ENCODE measurements around the gene STX12. TPM values are rescaled to one million over a fixed set of nuclear protein-coding genes. Genes with fewer than 3 reads are reported as not detected.
"Not testable (repeated sequence)": the region's sequence is repeated elsewhere in the genome, so short reads cannot be mapped to it uniquely, and the experiment has no call there.

Gene STX12
- total and polyA plus RNA-seq, 2 experiments from 2014 or later = 18.5 to 36.5 TPM

DNA sequence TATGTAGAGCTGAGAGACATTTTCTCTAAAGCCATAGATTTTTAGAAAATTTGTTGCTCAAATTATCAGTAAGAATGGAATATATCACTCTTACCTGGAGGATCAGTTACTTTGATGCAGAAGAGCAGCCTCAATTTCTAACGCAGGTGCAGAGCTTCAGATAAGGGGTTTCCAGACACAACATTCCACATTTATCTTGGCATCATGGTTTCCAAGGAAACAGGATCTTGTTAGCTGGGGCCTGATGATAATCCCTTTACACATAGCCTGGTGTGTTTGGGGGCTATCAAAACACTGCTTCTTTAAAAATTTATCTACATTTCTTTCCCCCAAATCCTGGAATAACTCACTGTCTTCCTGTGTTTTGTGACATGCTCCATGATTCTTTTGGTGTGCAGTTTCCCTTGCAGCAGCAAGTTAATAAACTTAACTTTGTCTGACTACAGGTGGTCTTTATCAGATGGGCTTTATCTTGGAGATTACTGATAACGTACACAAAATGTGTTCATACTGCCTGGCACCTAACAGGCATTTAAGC is 2.7 kb upstream of the STX12 start:
- Histone ChIP-seq H3K9me3 (ENCODE audit: low read depth) (no peaks in the 10 kb centered on the region), H3K27me3 (no peaks in the 10 kb centered on the region), H3K4me3 (no peak overlapping the region), H3K36me3 (no peaks in the 10 kb centered on the region), H3K4me1 (ENCODE audit: low read depth) (no peaks in the 10 kb centered on the region), H3K27ac (no peak overlapping the region)
- no peak for DNase-seq (ENCODE audit: low read depth in 1 of 2, low spot score in 1 of 2)
- TF ChIP-seq, protein P1, sequence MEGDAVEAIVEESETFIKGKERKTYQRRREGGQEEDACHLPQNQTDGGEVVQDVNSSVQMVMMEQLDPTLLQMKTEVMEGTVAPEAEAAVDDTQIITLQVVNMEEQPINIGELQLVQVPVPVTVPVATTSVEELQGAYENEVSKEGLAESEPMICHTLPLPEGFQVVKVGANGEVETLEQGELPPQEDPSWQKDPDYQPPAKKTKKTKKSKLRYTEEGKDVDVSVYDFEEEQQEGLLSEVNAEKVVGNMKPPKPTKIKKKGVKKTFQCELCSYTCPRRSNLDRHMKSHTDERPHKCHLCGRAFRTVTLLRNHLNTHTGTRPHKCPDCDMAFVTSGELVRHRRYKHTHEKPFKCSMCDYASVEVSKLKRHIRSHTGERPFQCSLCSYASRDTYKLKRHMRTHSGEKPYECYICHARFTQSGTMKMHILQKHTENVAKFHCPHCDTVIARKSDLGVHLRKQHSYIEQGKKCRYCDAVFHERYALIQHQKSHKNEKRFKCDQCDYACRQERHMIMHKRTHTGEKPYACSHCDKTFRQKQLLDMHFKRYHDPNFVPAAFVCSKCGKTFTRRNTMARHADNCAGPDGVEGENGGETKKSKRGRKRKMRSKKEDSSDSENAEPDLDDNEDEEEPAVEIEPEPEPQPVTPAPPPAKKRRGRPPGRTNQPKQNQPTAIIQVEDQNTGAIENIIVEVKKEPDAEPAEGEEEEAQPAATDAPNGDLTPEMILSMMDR (IDR thresholded peaks at IDR 0.05; ENCODE audit: low read depth, low read length) = no peak

DNA sequence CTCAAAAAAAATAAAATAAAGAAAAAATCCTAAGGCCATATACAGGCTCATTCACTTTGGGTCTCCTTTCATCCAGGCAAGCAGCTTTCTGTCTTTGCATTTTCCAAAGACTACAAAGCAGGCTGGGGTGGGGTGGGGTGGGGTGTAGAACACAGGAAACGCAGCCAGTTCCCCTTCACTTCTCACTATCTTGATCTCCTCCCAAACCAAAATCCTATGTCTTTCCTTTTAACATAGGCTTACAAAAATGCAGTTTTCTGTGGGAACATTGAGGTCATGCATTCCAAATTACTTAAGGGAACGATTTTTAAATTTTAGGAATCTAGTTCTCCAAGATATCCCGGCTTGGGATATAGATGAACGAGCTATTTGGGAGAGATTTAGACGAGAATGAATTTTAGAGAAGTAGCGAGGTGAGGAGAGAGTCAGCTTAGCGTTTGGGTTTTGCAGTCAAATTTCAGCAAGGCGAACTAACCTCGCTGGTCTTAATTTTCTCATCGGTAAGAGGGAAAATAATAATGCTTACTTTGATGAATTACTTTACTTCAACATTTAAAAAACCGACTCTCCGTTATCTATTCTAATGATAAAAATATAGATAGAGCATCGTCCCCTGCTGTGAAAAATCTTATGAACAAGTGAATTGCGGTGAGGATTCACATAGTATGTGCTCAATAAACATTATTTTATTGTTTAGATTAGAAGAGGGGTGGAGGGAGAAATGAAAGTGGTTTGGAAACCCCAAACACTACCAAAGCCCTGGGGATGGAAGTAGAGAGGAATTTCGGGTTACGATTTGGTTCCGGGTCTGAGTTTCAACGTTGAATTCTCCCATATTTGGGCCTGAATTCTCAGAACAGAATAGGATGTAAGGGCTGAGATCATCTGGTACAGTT is 735 bp upstream of the STX12 start:
- Histone ChIP-seq H3K9me3 (ENCODE audit: low read depth) (no peaks in the 10 kb centered on the region), H3K27ac (peak overlapping the region; percentile 12), H3K27me3 (no peaks in the 10 kb centered on the region), H3K4me3 (peak overlapping the region; percentile 88), H3K4me1 (ENCODE audit: low read depth) (no peaks in the 10 kb centered on the region), H3K36me3 (no peaks in the 10 kb centered on the region)
- TF ChIP-seq, protein P1 (IDR thresholded peaks at IDR 0.05; ENCODE audit: low read depth, low read length) = no peak
- DNase-seq (ENCODE audit: low read depth in 1 of 2, low spot score in 1 of 2) = peak in 1 of 2 donors; percentile 64

DNA sequence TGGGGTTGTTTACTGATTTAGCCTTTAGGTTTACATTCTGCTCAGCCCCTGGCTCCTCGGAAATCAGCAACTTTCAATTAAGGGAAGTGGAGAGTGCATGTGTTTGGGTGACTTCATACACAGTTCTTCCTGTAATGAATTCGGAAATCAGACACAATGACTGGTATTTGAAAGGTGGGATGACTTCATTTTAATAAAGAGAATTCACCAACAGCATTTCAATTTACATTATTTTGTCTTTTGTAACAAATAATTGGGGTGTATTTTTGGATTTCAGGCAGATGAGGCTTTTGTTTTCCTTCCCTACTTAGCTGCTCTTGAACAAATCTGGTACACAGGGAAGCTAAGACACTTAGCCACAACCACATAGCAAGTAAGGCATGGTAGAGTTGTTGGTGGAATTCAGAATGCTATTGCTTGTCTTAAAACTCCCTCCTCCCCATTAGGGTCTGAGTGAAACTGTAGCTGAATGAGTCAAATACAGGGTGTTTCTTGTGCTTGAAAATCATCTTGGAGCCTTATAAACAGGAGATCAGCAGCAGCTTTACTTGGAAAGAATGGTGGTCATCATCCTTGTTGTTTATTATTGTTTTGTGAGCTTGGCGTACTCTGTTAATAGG is 917 bp downstream of the STX12 start:
- no peaks in the 10 kb centered on the region for H3K9me3 ChIP-seq (ENCODE audit: low read depth)
- no peaks in the 10 kb centered on the region for H3K36me3 ChIP-seq
- TF ChIP-seq, protein P1 (IDR thresholded peaks at IDR 0.05; ENCODE audit: low read depth, low read length) = no peak
- H3K4me3 ChIP-seq = peak overlapping the region; percentile 88
- H3K27ac ChIP-seq = peak overlapping the region; percentile 82
- H3K27me3 ChIP-seq = no peaks in the 10 kb centered on the region
- no peaks in the 10 kb centered on the region for H3K4me1 ChIP-seq (ENCODE audit: low read depth)
- peak in 1 of 2 donors; percentile 26 for DNase-seq (ENCODE audit: low read depth in 1 of 2, low spot score in 1 of 2)

DNA sequence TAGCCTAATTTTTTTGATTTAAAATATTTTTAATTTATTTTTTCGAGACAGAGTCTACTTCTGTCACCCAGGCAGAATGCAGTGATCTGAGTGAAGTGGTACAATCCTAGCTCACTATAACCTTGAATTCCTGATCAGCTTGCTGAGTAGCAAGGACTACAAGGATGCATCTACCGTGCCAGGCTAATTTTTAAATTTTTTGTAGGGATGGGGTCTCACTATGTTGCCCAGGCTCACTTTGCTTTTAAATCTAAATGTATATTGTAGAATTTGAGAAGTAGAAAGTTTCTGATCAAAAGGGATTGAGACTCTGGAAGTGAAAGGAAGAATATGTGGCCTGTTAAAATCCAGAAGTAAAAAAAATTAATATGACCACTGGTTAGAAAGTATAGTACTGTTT is 1.6 kb downstream of the STX12 start:
- Histone ChIP-seq H3K27ac (no peak overlapping the region), H3K36me3 (no peaks in the 10 kb centered on the region), H3K27me3 (no peaks in the 10 kb centered on the region), H3K4me1 (ENCODE audit: low read depth) (no peaks in the 10 kb centered on the region), H3K9me3 (ENCODE audit: low read depth) (no peaks in the 10 kb centered on the region), H3K4me3 (no peak overlapping the region)
- TF ChIP-seq, protein P1 (IDR thresholded peaks at IDR 0.05; ENCODE audit: low read depth, low read length) = no peak
- no peak for DNase-seq (ENCODE audit: low read depth in 1 of 2, low spot score in 1 of 2)

DNA sequence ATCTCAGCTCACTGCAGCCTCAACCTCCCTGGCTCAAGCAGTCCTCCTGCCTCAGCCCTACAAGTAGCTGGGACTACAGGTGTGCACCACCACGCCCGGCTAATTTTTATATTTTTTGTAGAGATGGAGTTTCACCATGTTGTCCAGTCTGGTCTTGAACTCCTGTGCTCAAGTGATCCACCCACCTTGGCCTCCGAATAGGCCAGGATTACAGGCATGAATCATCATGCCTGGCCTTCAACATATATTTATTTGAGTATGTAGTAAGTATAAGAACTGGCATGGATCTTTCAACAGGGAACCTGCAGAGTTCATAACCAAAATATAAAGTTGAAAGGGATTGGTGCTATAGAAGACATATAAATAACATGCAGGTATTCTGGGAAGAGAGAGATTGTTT is 2.3 kb downstream of the STX12 start:
- not testable (repeated sequence) for DNase-seq (ENCODE audit: low read depth in 1 of 2, low spot score in 1 of 2); H3K9me3 ChIP-seq (ENCODE audit: low read depth); H3K4me1 ChIP-seq (ENCODE audit: low read depth); H3K27me3 ChIP-seq; H3K27ac ChIP-seq; H3K4me3 ChIP-seq; H3K36me3 ChIP-seq

DNA sequence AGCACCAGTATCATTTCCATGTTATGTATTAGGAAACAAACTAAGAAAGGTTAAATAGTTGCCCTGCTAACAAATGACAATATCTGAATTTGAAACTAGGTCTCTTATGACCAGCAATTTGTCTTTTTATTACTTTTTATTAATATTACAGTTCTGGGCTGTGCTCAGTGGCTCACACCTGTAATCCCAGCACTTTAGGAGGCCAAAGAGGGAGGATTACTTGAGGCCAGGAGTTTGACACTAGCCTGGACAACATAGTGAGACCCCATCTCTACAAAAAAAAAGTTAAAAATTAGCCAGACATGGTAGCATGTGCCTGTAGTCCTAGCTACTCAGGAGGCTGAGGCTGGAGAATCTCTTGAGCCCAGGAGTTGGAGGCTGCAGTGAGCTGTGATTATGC is 3.3 kb downstream of the STX12 start:
- H3K9me3 ChIP-seq (ENCODE audit: low read depth); H3K27ac ChIP-seq; H3K36me3 ChIP-seq; DNase-seq (ENCODE audit: low read depth in 1 of 2, low spot score in 1 of 2); H3K27me3 ChIP-seq; H3K4me3 ChIP-seq; H3K4me1 ChIP-seq (ENCODE audit: low read depth): not testable (repeated sequence)
